Sigmoid colon (tissue), 7 donors: ENCODE results near the gene THRB. TPM values are rescaled to one million over a fixed set of nuclear protein-coding genes. Genes with fewer than 3 reads are reported as not detected.

Source experiments
- DNase-seq: peaks from one replicate; pipeline ENCODE4 v3.0.0-alpha.2; 2019
- H3K27ac ChIP-seq, 4 donors: fragments of 200-600 bp; sonication (generic); one replicate each; pipeline ENCODE4 v1.5.1; 2016 to 2019; ENCODE audit warnings: mild to moderate bottlenecking in 1 of 4
- H3K27me3 ChIP-seq, 3 donors: fragments of 200-600 bp; sonication (generic); one replicate each; pipeline ENCODE4 v1.5.1; 2019; ENCODE audit warnings: mild to moderate bottlenecking in 1 of 3
- H3K36me3 ChIP-seq, 4 donors: fragments of 200-600 bp; sonication (generic); one replicate each; pipeline ENCODE4 v1.5.1; 2016 to 2019
- H3K4me1 ChIP-seq, 4 donors: fragments of 200-600 bp; sonication (generic); one replicate each; pipeline ENCODE4 v1.5.1; 2017 to 2019
- H3K4me3 ChIP-seq, 4 donors: fragments of 200-600 bp; sonication (generic); one replicate each; pipeline ENCODE4 v1.5.1; 2017 to 2019; ENCODE audit warnings: mild to moderate bottlenecking in 2 of 4, moderate library complexity in 1 of 4
- H3K9me3 ChIP-seq, 4 donors: fragments of 200-600 bp in 3 of 4; sonication (generic) in 3 of 4; one replicate each; pipeline versions ENCODE4 v1.5.1 to v1.6.1; 2013 to 2019
- EP300 ChIP-seq, 4 donors: sonication (generic); formaldehyde crosslinking; IDR thresholded peaks; one replicate each; pipeline ENCODE4 v1.6.1; 2017; ENCODE audit warnings: antibody characterized with exemption in 4 of 4
- POLR2A ChIP-seq, 2 donors: fragments of 450-650 bp; IDR thresholded peaks; one replicate each; pipeline ENCODE4 v1.6.1; 2016; ENCODE audit warnings: antibody characterized with exemption in 2 of 2, mild to moderate bottlenecking in 2 of 2, moderate library complexity in 2 of 2
- POLR2AphosphoS5 ChIP-seq, 4 donors: sonication (generic); formaldehyde crosslinking; IDR thresholded peaks; one replicate each; pipeline ENCODE4 v1.6.1; 2017; ENCODE audit warnings: antibody characterized with exemption in 4 of 4
- WGBS, 2 donors: extraction: QIAGEN DNeasy Blood & Tissue Kit; methylation state at CpG; one replicate each; pipeline ENCODE4 v1.1.7; 2013; 5-methylcytosine and 5-hydroxymethylcytosine counted together
- intact Hi-C: fragments of 100-400 bp; cut with DNase I; formaldehyde crosslinking; loops from one replicate; pipeline ENCODE4 v1.15.1; 2023
- polyA plus RNA-seq, 3 donors: library from polyadenylated mRNA; stranded (reverse); fragments of 200-250 nt; gene quantifications; one replicate each; pipeline ENCODE4 v1.2.3, GENCODE V29; 2013
- total RNA-seq, 4 donors: library from RNA; depleted of rRNA; stranded (reverse); fragments of >200 nt; gene quantifications; one replicate each; pipeline ENCODE4 v1.1.0, GENCODE V29; 2016
- TF ChIP-seq, protein P1 (sequence below), 4 experiments: fragments of 450-650 bp in 3 of 4; fragments of 200-600 bp in 1 of 4; IDR thresholded peaks; one replicate each; pipeline ENCODE4 v1.5.1; 2016 to 2019; ENCODE audit warnings: antibody characterized with exemption in 4 of 4, mild to moderate bottlenecking in 3 of 4, moderate library complexity in 2 of 4
- donor health status: healthy with polysubstance abuse.
- donor health status: Bipolar disorder and iron deficiency.
- donor health status: healthy.

Gene THRB
- total and polyA plus RNA-seq, 7 donors = 7.2 to 49.5 (median 29.7) TPM

DNA sequence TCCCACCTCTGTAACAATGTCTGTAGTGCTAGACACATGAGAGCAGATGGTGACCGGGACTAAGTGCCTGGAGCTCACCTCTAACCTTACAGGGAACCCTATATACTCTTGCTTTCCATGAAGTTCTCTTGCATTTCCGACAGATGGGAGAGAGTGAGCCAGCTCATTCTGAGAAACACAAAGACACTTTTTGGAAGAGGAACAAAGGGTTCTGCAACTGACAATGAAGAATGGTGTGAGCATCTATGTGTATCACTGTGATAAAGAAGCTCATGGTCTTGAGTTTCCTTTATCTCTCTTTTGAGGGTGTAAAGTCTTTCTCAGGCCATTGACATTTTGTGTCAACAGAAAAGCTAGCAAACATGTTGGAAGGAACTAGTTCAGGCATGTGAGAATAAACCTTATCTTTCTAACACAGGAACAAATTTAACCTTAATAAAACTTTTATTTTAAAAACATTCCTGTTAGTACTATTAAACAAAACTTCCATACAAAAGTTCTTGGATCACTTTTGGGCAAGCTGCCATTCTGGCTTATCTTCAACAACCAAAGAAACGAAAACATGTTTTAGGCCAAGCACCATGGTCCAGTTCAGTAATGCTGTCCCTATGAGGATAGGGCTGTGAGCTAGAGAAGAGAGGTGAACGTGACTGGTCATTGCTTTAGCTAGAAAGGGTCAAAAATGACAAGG lies 142.7 kb downstream of the THRB start:
- 54 to 67% methylated on average over 4 of the region's 4 CpGs for WGBS, 2 donors
- intact Hi-C loops = no loop called here
- Histone ChIP-seq H3K27ac (peak overlapping the region; percentile 31 to 71 (median 64)), H3K36me3 (no peaks in the 10 kb centered on the region), H3K4me3 (no peak overlapping the region), H3K9me3 (no peaks in the 10 kb centered on the region), H3K4me1 (peaks cover 0 to 29% (median 20%) of the 10 kb centered on the region in 4 donors), H3K27me3 (no peaks in the 10 kb centered on the region)
- DNase-seq = peak; percentile 77
- TF ChIP-seq EP300 (IDR thresholded peaks at IDR 0.05) (no peak), POLR2AphosphoS5 (IDR thresholded peaks at IDR 0.05) (peak in 2 of 4 donors; percentile 31 to 32), POLR2A (IDR thresholded peaks at IDR 0.05) (no peak)
- TF ChIP-seq, protein P1, sequence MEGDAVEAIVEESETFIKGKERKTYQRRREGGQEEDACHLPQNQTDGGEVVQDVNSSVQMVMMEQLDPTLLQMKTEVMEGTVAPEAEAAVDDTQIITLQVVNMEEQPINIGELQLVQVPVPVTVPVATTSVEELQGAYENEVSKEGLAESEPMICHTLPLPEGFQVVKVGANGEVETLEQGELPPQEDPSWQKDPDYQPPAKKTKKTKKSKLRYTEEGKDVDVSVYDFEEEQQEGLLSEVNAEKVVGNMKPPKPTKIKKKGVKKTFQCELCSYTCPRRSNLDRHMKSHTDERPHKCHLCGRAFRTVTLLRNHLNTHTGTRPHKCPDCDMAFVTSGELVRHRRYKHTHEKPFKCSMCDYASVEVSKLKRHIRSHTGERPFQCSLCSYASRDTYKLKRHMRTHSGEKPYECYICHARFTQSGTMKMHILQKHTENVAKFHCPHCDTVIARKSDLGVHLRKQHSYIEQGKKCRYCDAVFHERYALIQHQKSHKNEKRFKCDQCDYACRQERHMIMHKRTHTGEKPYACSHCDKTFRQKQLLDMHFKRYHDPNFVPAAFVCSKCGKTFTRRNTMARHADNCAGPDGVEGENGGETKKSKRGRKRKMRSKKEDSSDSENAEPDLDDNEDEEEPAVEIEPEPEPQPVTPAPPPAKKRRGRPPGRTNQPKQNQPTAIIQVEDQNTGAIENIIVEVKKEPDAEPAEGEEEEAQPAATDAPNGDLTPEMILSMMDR (IDR thresholded peaks at IDR 0.05) = no peak

DNA sequence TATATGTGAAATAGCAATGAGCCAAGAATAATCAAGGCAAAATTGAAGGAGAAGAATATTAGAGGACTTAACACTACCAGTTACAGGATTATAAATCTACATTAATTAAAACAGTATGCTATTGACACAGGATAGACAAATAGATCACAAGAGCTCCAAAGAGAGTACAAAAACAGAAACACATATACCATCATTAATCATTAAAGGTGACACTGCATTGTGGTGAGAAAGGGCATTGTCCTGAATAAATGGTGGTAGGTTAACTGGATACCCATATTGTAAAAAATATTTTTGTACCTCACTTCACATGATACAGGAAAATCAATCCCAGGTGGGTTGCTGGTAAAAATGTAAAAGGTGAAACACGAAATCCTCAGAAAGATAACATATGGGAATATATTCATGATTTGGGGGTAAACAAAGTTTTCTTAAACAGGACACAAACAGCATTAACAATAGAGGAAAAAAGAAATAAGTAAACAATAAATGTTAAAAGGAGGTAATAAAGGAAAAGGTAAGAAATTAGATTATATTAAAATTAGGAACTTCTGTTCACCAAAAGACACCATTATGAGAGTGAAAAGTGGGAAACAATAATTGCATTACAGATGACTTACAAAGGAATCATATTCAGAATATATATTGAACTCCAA lies 145.2 kb downstream of the THRB start:
- H3K9me3 ChIP-seq = no peaks in the 10 kb centered on the region
- WGBS, 2 donors = 82 to 94% methylated on average over 1 of the region's 1 CpG
- no peak for DNase-seq
- H3K4me3 ChIP-seq = no peak overlapping the region
- intact Hi-C loops = no loop called here
- no peaks in the 10 kb centered on the region for H3K27me3 ChIP-seq
- H3K4me1 ChIP-seq = peaks cover 0 to 45% (median 29%) of the 10 kb centered on the region in 4 donors
- TF ChIP-seq POLR2AphosphoS5 (IDR thresholded peaks at IDR 0.05) (no peak), POLR2A (IDR thresholded peaks at IDR 0.05) (no peak), EP300 (IDR thresholded peaks at IDR 0.05) (no peak)
- TF ChIP-seq, protein P1 (IDR thresholded peaks at IDR 0.05) = no peak
- H3K36me3 ChIP-seq = no peaks in the 10 kb centered on the region
- peak overlapping the region in 1 of 4 donors; percentile 71 for H3K27ac ChIP-seq

DNA sequence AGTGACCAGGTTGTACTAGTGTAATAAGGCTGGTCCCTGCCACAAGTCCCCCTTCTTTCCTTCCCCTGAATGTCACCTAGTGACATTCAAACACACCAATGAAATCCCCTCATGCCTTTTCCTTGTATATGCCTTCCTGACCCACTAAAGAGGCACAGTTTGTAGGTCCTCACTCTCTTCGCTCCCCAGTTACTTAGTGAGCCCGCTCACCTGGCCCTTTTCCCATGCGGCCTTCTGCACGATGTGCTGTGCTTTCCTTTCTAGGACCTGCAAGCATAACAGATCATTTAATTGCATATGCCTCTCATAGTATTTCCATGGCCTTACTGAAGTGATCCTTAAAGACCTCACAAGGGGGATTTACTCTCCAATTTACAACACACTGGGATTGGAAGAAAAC lies 146.3 kb downstream of the THRB start:
- WGBS, 2 donors = 95 to 97% methylated on average over 4 of the region's 4 CpGs
- intact Hi-C loops = no loop called here
- DNase-seq = no peak
- Histone ChIP-seq H3K4me1 (peaks cover 0 to 53% (median 34%) of the 10 kb centered on the region in 4 donors), H3K4me3 (no peak overlapping the region), H3K27me3 (no peaks in the 10 kb centered on the region), H3K36me3 (no peaks in the 10 kb centered on the region), H3K27ac (no peak overlapping the region), H3K9me3 (no peaks in the 10 kb centered on the region)
- TF ChIP-seq, protein P1 (IDR thresholded peaks at IDR 0.05) = no peak
- TF ChIP-seq POLR2AphosphoS5 (IDR thresholded peaks at IDR 0.05) (no peak), POLR2A (IDR thresholded peaks at IDR 0.05) (no peak)

DNA sequence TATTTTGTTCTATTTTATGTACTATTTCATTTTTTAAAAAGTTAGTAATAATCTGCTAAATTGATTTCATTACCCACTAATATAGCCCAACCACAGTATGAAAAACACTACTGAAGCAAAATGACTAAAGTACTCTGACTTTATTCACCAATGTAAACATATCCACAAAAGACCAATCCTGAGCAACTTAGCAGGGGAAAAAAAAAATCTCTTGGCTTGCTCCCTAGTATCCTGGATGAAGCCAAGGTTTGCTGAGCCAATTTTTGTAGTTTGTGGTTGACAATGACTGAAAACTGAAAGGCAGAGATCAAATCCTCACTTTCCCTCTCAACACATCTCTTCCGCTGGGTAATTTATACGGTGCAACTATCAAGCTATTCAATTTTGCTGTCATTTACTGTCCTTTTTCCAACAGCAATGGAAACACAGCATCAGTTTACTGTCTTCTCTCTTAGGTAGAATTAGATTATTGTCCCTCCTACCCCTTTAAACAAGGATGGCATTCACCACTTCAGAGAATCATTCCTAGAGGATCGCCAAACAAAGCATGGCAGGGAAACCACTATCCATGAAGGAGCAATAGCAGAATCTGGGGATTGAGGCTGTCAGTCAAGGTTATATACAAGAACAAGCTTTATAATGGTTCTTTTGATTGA lies 149.7 kb downstream of the THRB start:
- Histone ChIP-seq H3K36me3 (no peaks in the 10 kb centered on the region), H3K4me1 (peaks cover 0 to 56% (median 29%) of the 10 kb centered on the region in 4 donors), H3K4me3 (no peak overlapping the region), H3K27me3 (no peaks in the 10 kb centered on the region), H3K27ac (peak overlapping the region in 1 of 4 donors; percentile 24), H3K9me3 (no peaks in the 10 kb centered on the region)
- intact Hi-C loops = no loop called here
- TF ChIP-seq POLR2AphosphoS5 (IDR thresholded peaks at IDR 0.05) = peak in 1 of 4 donors; percentile 13
- TF ChIP-seq POLR2A (IDR thresholded peaks at IDR 0.05) = no peak
- WGBS, 2 donors = 81 to 84% methylated on average over 3 of the region's 3 CpGs
- DNase-seq = no peak
